Lower leg skin (tissue), 3 donors: ENCODE results near the gene LRRC75A.

Experiments used
- POLR2A ChIP-seq, 2 donors: fragments of 450-650 bp; IDR thresholded peaks; one replicate each; pipeline ENCODE4 v1.6.1; 2016 to 2017; ENCODE audit warnings: antibody characterized with exemption in 2 of 2, mild to moderate bottlenecking in 1 of 2, moderate library complexity in 1 of 2
- TF ChIP-seq, protein P1 (sequence below), 3 donors: fragments of 450-650 bp; IDR thresholded peaks; one replicate each; pipeline ENCODE4 v1.5.1; 2016; ENCODE audit warnings: antibody characterized with exemption in 3 of 3, mild to moderate bottlenecking in 3 of 3, moderate library complexity in 2 of 3

DNA sequence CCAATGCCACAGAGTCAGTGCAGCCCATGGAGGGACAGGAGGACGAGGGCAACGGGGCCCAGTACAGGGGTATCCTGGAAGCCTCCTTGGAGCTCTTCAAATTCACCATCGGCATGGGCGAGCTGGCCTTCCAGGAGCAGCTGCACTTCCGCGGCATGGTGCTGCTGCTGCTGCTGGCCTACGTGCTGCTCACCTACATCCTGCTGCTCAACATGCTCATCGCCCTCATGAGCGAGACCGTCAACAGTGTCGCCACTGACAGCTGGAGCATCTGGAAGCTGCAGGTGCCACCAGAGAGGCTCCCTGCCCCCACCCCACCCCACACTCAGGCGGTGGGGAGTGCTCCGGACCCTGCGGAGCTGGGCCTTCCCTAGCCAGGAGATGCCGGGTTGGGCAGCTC, 60.0 kb downstream of the LRRC75A start:
- TF ChIP-seq, protein P1, sequence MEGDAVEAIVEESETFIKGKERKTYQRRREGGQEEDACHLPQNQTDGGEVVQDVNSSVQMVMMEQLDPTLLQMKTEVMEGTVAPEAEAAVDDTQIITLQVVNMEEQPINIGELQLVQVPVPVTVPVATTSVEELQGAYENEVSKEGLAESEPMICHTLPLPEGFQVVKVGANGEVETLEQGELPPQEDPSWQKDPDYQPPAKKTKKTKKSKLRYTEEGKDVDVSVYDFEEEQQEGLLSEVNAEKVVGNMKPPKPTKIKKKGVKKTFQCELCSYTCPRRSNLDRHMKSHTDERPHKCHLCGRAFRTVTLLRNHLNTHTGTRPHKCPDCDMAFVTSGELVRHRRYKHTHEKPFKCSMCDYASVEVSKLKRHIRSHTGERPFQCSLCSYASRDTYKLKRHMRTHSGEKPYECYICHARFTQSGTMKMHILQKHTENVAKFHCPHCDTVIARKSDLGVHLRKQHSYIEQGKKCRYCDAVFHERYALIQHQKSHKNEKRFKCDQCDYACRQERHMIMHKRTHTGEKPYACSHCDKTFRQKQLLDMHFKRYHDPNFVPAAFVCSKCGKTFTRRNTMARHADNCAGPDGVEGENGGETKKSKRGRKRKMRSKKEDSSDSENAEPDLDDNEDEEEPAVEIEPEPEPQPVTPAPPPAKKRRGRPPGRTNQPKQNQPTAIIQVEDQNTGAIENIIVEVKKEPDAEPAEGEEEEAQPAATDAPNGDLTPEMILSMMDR (IDR thresholded peaks at IDR 0.05), result no peak
- TF ChIP-seq POLR2A (IDR thresholded peaks at IDR 0.05), result no peak
